Islet of Langerhans (tissue), 1 donor: ENCODE results near the gene MICALL1.

Source experiments
- FAIRE-seq: peaks from one replicate; lab custom pipeline; 2011; peaks lifted over from hg19 to GRCh38; lab: Jason Lieb, UNC

Gene MICALL1, protein sequence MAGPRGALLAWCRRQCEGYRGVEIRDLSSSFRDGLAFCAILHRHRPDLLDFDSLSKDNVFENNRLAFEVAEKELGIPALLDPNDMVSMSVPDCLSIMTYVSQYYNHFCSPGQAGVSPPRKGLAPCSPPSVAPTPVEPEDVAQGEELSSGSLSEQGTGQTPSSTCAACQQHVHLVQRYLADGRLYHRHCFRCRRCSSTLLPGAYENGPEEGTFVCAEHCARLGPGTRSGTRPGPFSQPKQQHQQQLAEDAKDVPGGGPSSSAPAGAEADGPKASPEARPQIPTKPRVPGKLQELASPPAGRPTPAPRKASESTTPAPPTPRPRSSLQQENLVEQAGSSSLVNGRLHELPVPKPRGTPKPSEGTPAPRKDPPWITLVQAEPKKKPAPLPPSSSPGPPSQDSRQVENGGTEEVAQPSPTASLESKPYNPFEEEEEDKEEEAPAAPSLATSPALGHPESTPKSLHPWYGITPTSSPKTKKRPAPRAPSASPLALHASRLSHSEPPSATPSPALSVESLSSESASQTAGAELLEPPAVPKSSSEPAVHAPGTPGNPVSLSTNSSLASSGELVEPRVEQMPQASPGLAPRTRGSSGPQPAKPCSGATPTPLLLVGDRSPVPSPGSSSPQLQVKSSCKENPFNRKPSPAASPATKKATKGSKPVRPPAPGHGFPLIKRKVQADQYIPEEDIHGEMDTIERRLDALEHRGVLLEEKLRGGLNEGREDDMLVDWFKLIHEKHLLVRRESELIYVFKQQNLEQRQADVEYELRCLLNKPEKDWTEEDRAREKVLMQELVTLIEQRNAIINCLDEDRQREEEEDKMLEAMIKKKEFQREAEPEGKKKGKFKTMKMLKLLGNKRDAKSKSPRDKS

GRCh38 chr22:37905534-37906363 is at the start of gene MICALL1:
MICALL1 (plus strand) TSS chr22:37906297; CDS start chr22:37906423, 126 bp downstream.
- FAIRE-seq, result no peak

DNA sequence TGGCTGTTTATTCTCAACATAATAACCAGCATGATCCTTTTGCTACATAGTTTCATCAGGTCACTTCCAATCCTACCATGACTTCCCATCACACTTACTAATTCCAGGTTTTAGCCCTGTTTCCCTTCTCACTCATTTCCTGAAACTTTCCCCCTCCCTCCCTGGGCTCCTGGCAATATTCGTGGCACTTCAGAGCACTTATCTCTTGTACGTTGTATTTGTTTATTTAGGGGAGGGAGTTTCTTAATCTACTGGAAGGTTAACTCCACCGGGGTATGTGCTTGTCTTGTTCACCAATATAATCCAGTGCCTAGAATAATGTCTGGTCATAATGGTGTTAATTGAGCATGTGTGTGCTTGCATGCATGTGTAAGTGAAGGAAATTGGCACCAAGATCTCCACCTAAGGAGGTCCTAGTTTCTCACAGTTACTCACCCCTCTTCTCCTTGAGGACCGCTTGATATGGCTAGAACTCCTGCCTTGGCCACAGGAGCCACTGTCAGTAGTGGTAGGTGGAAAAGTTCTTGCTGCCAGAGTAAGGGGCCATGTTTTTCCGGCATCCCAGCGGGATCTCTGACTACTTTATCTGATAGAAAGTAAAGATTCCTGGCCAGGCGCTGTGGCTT is 45.2 kb upstream of the MICALL1 start:
- FAIRE-seq, result no peak

- FAIRE-seq, result peak; percentile 58
Measured at GRCh38 chr22:37862570-37863325, 43.3 kb upstream of the MICALL1 start.

- no peak for FAIRE-seq
Measured at GRCh38 chr22:37865510-37865909, 40.6 kb upstream of the MICALL1 start.

GRCh38 chr22:37870273-37870672 is 35.8 kb upstream of the MICALL1 start:
- no peak for FAIRE-seq

DNA sequence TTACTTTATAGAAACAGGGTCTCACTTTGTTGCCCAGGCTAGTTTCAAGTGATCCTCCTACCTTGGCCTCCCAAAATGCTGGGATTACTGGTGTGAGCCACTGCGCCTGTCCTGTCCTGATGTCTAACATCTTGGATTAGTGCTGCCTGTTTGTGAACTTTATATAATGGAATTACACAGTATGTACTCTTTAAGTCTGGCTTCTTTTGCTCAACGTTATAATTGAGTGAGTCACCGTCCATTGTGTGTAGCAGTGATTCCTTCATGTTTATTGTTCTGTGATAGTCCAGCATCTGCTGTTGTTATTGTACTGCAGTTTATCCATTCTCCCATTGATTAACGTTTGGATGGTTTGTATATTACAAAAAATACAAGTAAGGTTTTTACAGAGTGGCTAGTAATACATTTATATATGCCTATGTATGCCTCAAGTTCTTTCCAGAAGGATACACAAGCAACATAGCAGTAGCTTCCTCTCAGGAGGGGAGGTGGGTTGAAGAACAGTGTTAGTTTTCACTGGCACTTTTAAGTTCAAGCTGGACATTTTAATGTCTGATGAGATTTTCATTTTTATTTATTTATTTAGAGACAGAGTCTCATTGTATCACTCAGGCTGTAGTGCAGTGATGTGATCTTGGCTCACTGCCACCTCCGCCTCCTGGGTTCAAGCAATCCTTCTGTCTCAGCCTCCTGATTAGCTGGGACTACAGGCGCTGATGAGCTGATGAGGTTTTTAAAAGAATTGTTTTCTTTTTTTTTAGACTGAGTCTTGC is 25.2 kb upstream of the MICALL1 start:
- no peak for FAIRE-seq

DNA sequence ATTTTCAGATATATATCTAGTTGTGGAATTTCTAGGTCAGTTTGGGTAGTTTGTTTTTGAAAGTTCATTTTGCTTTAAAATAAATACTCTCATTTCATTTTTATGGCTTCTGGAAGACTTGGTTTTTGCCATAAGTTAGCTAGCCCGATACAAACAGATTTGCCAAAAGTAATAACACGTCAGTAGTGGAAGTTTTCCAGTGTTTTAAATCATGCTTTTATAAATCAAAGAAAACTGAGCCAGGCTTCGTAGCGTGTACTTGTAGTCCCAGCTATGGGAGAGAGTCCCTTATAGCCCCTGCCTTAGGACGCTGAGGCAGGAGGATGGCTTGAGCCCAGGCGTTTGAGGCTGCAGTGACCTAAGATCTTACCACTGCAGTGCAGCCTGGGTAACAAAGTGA is 21.7 kb upstream of the MICALL1 start:
- no peak for FAIRE-seq

- FAIRE-seq, result no peak
Measured at GRCh38 chr22:37887584-37888378, 18.3 kb upstream of the MICALL1 start.

GRCh38 chr22:37891926-37892325 is 14.2 kb upstream of the MICALL1 start:
- FAIRE-seq, result no peak

- no peak for FAIRE-seq
Measured at GRCh38 chr22:37892566-37893335, 13.3 kb upstream of the MICALL1 start.

DNA sequence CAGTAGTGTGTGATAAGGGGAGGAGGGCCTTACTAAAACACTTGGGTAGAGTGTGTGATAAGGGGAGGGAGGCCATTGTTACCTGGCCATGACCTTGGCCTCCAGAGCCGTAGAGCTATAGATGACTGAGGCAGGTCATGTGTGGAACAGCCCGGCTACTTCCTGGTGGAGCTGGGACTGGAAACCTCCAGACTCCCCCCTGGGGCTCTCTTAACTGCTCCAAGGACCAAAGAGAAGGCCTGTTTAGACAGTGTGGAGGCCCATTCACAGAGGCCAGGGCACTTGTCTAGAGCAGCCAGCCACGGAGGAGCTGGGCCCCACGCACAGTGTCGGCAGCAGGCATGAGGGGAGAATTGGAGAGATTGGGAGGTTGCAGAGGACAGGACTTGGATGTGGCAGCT is 12.5 kb upstream of the MICALL1 start:
- no peak for FAIRE-seq

GRCh38 chr22:37894939-37895670 is 11.0 kb upstream of the MICALL1 start:
- no peak for FAIRE-seq

- no peak for FAIRE-seq
Measured at GRCh38 chr22:37896181-37896592, 9.9 kb upstream of the MICALL1 start.

- no peak for FAIRE-seq
Measured at GRCh38 chr22:37896939-37897338, 9.2 kb upstream of the MICALL1 start.

- no peak for FAIRE-seq
Measured at GRCh38 chr22:37897807-37898206, 8.3 kb upstream of the MICALL1 start.

GRCh38 chr22:37898441-37899181 is 7.5 kb upstream of the MICALL1 start:
- FAIRE-seq, result no peak
